ENCODE data around the gene CEP83. TPM values are rescaled to one million over a fixed set of nuclear protein-coding genes. Genes with fewer than 3 reads are reported as not detected.

The CEP83 gene
- total and polyA plus RNA-seq, 7 donors = 3.4 to 8.4 (median 6.5) TPM

DNA sequence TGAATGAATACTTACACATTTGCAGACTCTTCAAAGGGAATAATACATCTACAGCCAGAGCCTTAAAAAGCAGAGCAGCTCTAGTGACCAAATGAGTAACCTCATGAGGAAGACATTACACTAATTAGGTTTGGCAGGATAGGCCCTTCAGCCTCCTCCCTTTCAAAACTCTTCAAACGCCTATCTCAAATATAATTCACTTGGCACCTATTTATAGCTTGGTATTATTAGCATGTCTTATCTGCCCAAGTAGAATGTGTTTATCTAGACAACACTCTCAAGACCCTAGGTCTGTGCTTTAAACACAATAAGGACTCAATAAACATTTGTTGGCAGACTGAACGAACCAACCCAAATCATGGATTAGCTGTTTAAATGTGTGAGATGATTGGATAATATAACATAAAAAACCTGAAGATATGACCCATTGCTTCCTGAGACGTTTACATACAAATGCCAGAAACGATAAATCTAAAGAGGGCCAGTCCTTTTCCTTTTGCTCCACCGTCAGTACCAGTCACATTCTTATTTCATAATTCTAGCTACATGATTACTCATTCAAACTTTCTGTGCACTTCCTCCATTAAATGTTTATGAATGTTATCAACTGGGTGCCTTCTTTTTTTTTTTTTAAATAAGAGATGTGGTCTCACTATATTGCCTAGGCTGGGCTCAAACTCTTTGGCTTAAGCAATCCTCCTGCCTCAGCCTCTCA is 123.3 kb downstream of the CEP83 start:
- peaks cover 0 to 4% of the 10 kb centered on the region in 2 donors for H3K36me3 ChIP-seq (ENCODE audit: insufficient read depth in 1 of 2, low read depth in 1 of 2)
- TF ChIP-seq, protein P1, sequence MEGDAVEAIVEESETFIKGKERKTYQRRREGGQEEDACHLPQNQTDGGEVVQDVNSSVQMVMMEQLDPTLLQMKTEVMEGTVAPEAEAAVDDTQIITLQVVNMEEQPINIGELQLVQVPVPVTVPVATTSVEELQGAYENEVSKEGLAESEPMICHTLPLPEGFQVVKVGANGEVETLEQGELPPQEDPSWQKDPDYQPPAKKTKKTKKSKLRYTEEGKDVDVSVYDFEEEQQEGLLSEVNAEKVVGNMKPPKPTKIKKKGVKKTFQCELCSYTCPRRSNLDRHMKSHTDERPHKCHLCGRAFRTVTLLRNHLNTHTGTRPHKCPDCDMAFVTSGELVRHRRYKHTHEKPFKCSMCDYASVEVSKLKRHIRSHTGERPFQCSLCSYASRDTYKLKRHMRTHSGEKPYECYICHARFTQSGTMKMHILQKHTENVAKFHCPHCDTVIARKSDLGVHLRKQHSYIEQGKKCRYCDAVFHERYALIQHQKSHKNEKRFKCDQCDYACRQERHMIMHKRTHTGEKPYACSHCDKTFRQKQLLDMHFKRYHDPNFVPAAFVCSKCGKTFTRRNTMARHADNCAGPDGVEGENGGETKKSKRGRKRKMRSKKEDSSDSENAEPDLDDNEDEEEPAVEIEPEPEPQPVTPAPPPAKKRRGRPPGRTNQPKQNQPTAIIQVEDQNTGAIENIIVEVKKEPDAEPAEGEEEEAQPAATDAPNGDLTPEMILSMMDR (IDR thresholded peaks at IDR 0.05) = no peak
- H3K27ac ChIP-seq = no peak overlapping the region
- no peak overlapping the region for H3K4me3 ChIP-seq
- 70 to 80% (median 72%) methylated on average over 5 of the region's 5 CpGs for WGBS, 3 donors
- no peak for DNase-seq
- no peaks in the 10 kb centered on the region for H3K27me3 ChIP-seq (ENCODE audit: insufficient read depth in 3 of 3, low read length in 2 of 3)
- H3K4me1 ChIP-seq = no peaks in the 10 kb centered on the region
- no peak for ATAC-seq
- H3K9me3 ChIP-seq = no peaks in the 10 kb centered on the region
- intact Hi-C loops (cut with DNase I) = no loop called here

DNA sequence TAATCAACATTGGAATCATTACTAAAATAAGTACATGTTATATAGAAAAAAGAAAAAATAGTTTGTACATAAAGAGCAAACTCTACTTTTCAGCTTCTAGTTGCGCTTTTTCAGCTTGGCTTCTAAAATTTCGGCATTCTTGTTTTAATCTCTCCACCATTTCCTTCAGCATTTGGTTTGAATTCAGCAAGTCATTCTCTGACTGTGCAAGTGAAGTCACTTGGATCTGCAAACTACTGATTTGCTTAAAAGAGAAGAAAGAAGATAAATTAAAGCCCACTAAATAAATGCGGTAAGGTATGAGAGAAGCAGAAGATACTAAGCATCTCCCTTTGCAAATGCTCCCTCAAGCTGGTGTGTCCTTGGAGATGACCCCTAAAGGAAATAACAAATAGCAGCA is 126.3 kb downstream of the CEP83 start:
- H3K27me3 ChIP-seq (ENCODE audit: insufficient read depth in 3 of 3, low read length in 2 of 3) = no peaks in the 10 kb centered on the region
- no peak overlapping the region for H3K27ac ChIP-seq
- peaks cover 0 to 18% of the 10 kb centered on the region in 2 donors for H3K36me3 ChIP-seq (ENCODE audit: insufficient read depth in 1 of 2, low read depth in 1 of 2)
- ATAC-seq = no peak
- intact Hi-C loops (cut with DNase I) = loop anchor here in 1 of 2 donors (5.0 kb wide), 1 partner anchor 199 kb away; no protein-coding TSS in a partner anchor
- WGBS, 3 donors = 92 to 94% (median 94%) methylated on average over 3 of the region's 3 CpGs
- no peak for DNase-seq
- TF ChIP-seq, protein P1 (IDR thresholded peaks at IDR 0.05) = no peak
- no peaks in the 10 kb centered on the region for H3K9me3 ChIP-seq
- no peaks in the 10 kb centered on the region for H3K4me1 ChIP-seq
- H3K4me3 ChIP-seq = no peak overlapping the region

GRCh38 chr12:94329366-94329765 is 130.3 kb downstream of the CEP83 start:
- no peak overlapping the region for H3K27ac ChIP-seq
- H3K4me1 ChIP-seq = no peaks in the 10 kb centered on the region
- WGBS, 3 donors = 76 to 94% (median 93%) methylated on average over 1 of the region's 1 CpG
- intact Hi-C loops (cut with DNase I) = no loop called here
- DNase-seq (no peak), ATAC-seq (no peak)
- H3K4me3 ChIP-seq = no peak overlapping the region
- H3K27me3 ChIP-seq (ENCODE audit: insufficient read depth in 3 of 3, low read length in 2 of 3) = no peaks in the 10 kb centered on the region
- no peaks in the 10 kb centered on the region for H3K9me3 ChIP-seq
- TF ChIP-seq, protein P1 (IDR thresholded peaks at IDR 0.05) = no peak
- H3K36me3 ChIP-seq (ENCODE audit: insufficient read depth in 1 of 2, low read depth in 1 of 2) = peaks cover 0 to 34% of the 10 kb centered on the region in 2 donors

- DNase-seq (no peak), ATAC-seq (no peak)
- TF ChIP-seq, protein P1 (IDR thresholded peaks at IDR 0.05) = no peak
- intact Hi-C loops (cut with DNase I) = no loop called here
- H3K36me3 ChIP-seq (ENCODE audit: insufficient read depth in 1 of 2, low read depth in 1 of 2) = peaks cover 0 to 42% of the 10 kb centered on the region in 2 donors
- H3K27ac ChIP-seq = no peak overlapping the region
- no peaks in the 10 kb centered on the region for H3K4me1 ChIP-seq
- WGBS, 3 donors = 90 to 95% (median 91%) methylated on average over 1 of the region's 1 CpG
- no peak overlapping the region for H3K4me3 ChIP-seq
- H3K27me3 ChIP-seq (ENCODE audit: insufficient read depth in 3 of 3, low read length in 2 of 3) = no peaks in the 10 kb centered on the region
- no peaks in the 10 kb centered on the region for H3K9me3 ChIP-seq
These were observed 131.9 kb downstream of the CEP83 start for GRCh38 chr12:94327809-94328208.

GRCh38 chr12:94326727-94327126 is 132.9 kb downstream of the CEP83 start:
- TF ChIP-seq, protein P1 (IDR thresholded peaks at IDR 0.05) = no peak

More at GRCh38 chr12:94326727-94327126, 132.9 kb downstream of the CEP83 start:
- no peak overlapping the region for H3K4me3 ChIP-seq
- H3K27ac ChIP-seq = no peak overlapping the region
- peaks cover 0 to 46% of the 10 kb centered on the region in 2 donors for H3K36me3 ChIP-seq (ENCODE audit: insufficient read depth in 1 of 2, low read depth in 1 of 2)
- DNase-seq (no peak), ATAC-seq (no peak)
- no peaks in the 10 kb centered on the region for H3K9me3 ChIP-seq
- intact Hi-C loops (cut with DNase I) = no loop called here
- H3K4me1 ChIP-seq = no peaks in the 10 kb centered on the region
- H3K27me3 ChIP-seq (ENCODE audit: insufficient read depth in 3 of 3, low read length in 2 of 3) = no peaks in the 10 kb centered on the region

Data from psoas muscle (tissue), 8 donors.